Endometrium (tissue), 2 donors: ENCODE measurements around the gene ABCA10.
"Not testable (repeated sequence)": the region's sequence is repeated elsewhere in the genome, so short reads cannot be mapped to it uniquely, and the experiment has no call there.

Experiments used
- FAIRE-seq: peaks from 2 replicates; lab custom pipeline; 2012; peaks lifted over from hg19 to GRCh38; lab: Jason Lieb, UNC
- donor health status: control.
- donor health status: control.

The ABCA10 gene

GRCh38 chr17:69230939-69231338 is 2.3 kb upstream of the ABCA10 start:
- FAIRE-seq = no peak

- no peak for FAIRE-seq
Observed at GRCh38 chr17:69228018-69228417, 606 bp downstream of the ABCA10 start.

- no peak for FAIRE-seq
Observed at GRCh38 chr17:69227541-69227940, 1.1 kb downstream of the ABCA10 start.

- no peak for FAIRE-seq
Observed at GRCh38 chr17:69223809-69224208, 4.8 kb downstream of the ABCA10 start.

GRCh38 chr17:69222707-69223258 is 5.8 kb downstream of the ABCA10 start:
- FAIRE-seq = no peak

- no peak for FAIRE-seq
Observed at GRCh38 chr17:69220098-69220497, 8.5 kb downstream of the ABCA10 start.

GRCh38 chr17:69218986-69219385 is 9.6 kb downstream of the ABCA10 start:
- no peak for FAIRE-seq

- no peak for FAIRE-seq
Observed at GRCh38 chr17:69213059-69213813, 15.4 kb downstream of the ABCA10 start.

GRCh38 chr17:69208640-69209039 is 20.0 kb downstream of the ABCA10 start:
- FAIRE-seq = no peak

- FAIRE-seq = no peak
Observed at GRCh38 chr17:69207151-69207550, 21.5 kb downstream of the ABCA10 start.

- FAIRE-seq = no peak
Observed at GRCh38 chr17:69198238-69198637, 30.4 kb downstream of the ABCA10 start.

GRCh38 chr17:69196105-69196653 is 32.4 kb downstream of the ABCA10 start:
- not testable (repeated sequence) for FAIRE-seq

GRCh38 chr17:69192754-69193153 is 35.9 kb downstream of the ABCA10 start:
- no peak for FAIRE-seq

- no peak for FAIRE-seq
Observed at GRCh38 chr17:69188796-69189195, 39.8 kb downstream of the ABCA10 start.

GRCh38 chr17:69188064-69188463 is 40.6 kb downstream of the ABCA10 start:
- FAIRE-seq = no peak

- no peak for FAIRE-seq
Observed at GRCh38 chr17:69187294-69187693, 41.3 kb downstream of the ABCA10 start.

GRCh38 chr17:69179227-69179952 is 49.2 kb downstream of the ABCA10 start:
- no peak for FAIRE-seq

- no peak for FAIRE-seq
Observed at GRCh38 chr17:69176457-69176795, 52.2 kb downstream of the ABCA10 start.

- no peak for FAIRE-seq
Observed at GRCh38 chr17:69175625-69176456, 52.8 kb downstream of the ABCA10 start.

- no peak for FAIRE-seq
Observed at GRCh38 chr17:69175262-69175624, 53.4 kb downstream of the ABCA10 start.

- FAIRE-seq = no peak
Observed at GRCh38 chr17:69173118-69173517, 55.5 kb downstream of the ABCA10 start.

GRCh38 chr17:69170377-69170776 is 58.2 kb downstream of the ABCA10 start:
- no peak for FAIRE-seq
